K562 (cell line): ENCODE data around the gene USP15. TPM values are rescaled to one million over a fixed set of nuclear protein-coding genes. Genes with fewer than 3 reads are reported as not detected.
A peak's percentile ranks its signal among the peaks of the same experiment; 100 is the strongest.

ENCODE experiments used
- ADNP ChIP-seq: fragments of 200-800 bp; sonication (Bioruptor generic); IDR thresholded peaks from 2 replicates; pipeline ENCODE4 v1.6.1; 2016; ENCODE audit warnings: missing genetic modification characterization, missing compliant biosample characterization
- ARNT ChIP-seq, 2 experiments: fragments of 450-650 bp; IDR thresholded peaks; 2 replicates each; pipeline ENCODE4 v1.6.1; 2016; ENCODE audit warnings: mild to moderate bottlenecking in 1 of 2
- ATF7 ChIP-seq: fragments of 450-650 bp; IDR thresholded peaks from 2 replicates; pipeline ENCODE4 v1.7.1; 2014; ENCODE audit warnings: mild to moderate bottlenecking, moderate library complexity
- FOXK2 ChIP-seq, 2 experiments: fragments of 450-650 bp; IDR thresholded peaks in 1 of 2; conservative IDR thresholded peaks in 1 of 2; 2 replicates each; pipeline ENCODE4 v1.6.1; 2016; ENCODE audit warnings: low read depth in 2 of 2, mild to moderate bottlenecking in 1 of 2
- MLLT1 ChIP-seq, 2 experiments: fragments of 450-650 bp; IDR thresholded peaks; 2 replicates each; pipeline ENCODE4 v1.6.1; 2016
- NUFIP1 ChIP-seq: fragments of 450-650 bp; IDR thresholded peaks from 2 replicates; pipeline ENCODE4 v1.6.1; 2018; ENCODE audit not compliant: partially characterized antibody
- RNF2 ChIP-seq: sonication (generic); IDR thresholded peaks from 2 replicates; pipeline ENCODE4 v1.6.1; 2016
- SMARCB1 ChIP-seq: IDR thresholded peaks from 2 replicates; pipeline ENCODE4 v1.6.1; 2011; ENCODE audit warnings: improper control_type of control experiment, low read depth; ENCODE audit not compliant: insufficient read length
- TAF1 ChIP-seq: IDR thresholded peaks from 2 replicates; pipeline ENCODE4 v1.6.1; 2011; ENCODE audit warnings: mild to moderate bottlenecking, low read length, moderate library complexity; ENCODE audit not compliant: insufficient read depth, control insufficient read depth, severe bottlenecking; ENCODE audit errors: extremely low read depth
- TCF7 ChIP-seq: sonication (generic); IDR thresholded peaks from 2 replicates; pipeline ENCODE4 v1.6.1; 2016; ENCODE audit warnings: antibody characterized with exemption, borderline replicate concordance
- TFAP4 ChIP-seq: sonication (generic); formaldehyde crosslinking; IDR thresholded peaks from 2 replicates; pipeline ENCODE4 v1.8.0; 2022; ENCODE audit warnings: missing genetic modification reagents, mild to moderate bottlenecking, moderate library complexity, borderline replicate concordance
- ZNF146 ChIP-seq: IDR thresholded peaks from one replicate; pipeline ENCODE4 v1.6.1; 2018; ENCODE audit warnings: missing compliant biosample characterization; ENCODE audit not compliant: unreplicated experiment
- ZNF77 ChIP-seq: fragments of 250-450 bp; sonication (Bioruptor Pico); IDR thresholded peaks from 2 replicates; pipeline ENCODE4 v1.5.0; 2020
- polyA plus RNA-seq, 8 experiments: library from polyadenylated mRNA; depleted of rRNA in 4 of 8; stranded (reverse) in 5 of 8; unstranded in 3 of 8; fragments of >200 nt; fragmentation: Nextera tagmentation in 2 of 8; fragmentation: Illumina TruSeq in 1 of 8; extraction: Ambion mirVana in 2 of 8; extraction: Trizol in 1 of 8; gene quantifications; 2 replicates each; pipeline versions ENCODE4 v1.2.1 to v1.2.3, GENCODE V29; 2011 to 2014; ENCODE audit warnings: inconsistent platforms in 1 of 8, missing spikeins in 1 of 8
- total RNA-seq, 7 experiments: library from RNA; depleted of rRNA in 6 of 7; stranded (reverse); fragments of >200 nt in 6 of 7; fragmentation: Illumina TruSeq in 2 of 7; extraction: Trizol in 2 of 7; gene quantifications; 2 replicates each; pipeline versions ENCODE4 v1.2.1 to v1.2.3, GENCODE V29; 2011 to 2021; ENCODE audit warnings: low replicate concordance in 1 of 7
- TF ChIP-seq, protein P1 (sequence below): fragments of 450-650 bp; IDR thresholded peaks from 2 replicates; pipeline ENCODE4 v1.6.1; 2017; ENCODE audit warnings: antibody characterized with exemption
- TF ChIP-seq, protein P2 (sequence below): fragments of 250-450 bp; sonication (Bioruptor Pico); IDR thresholded peaks from 2 replicates; pipeline ENCODE4 v1.5.0; 2020; ENCODE audit warnings: mild to moderate bottlenecking
- TF ChIP-seq, protein P3 (sequence below): IDR thresholded peaks from 2 replicates; pipeline ENCODE4 v1.6.1; 2014; ENCODE audit warnings: antibody characterized with exemption
- TF ChIP-seq, protein P4 (sequence below): IDR thresholded peaks from 2 replicates; pipeline ENCODE4 v1.6.1; 2012; ENCODE audit warnings: low read depth, low read length, improper control_type of control experiment, borderline replicate concordance

Gene USP15
- total and polyA plus RNA-seq, 9 of the 15 experiments (the other 6 are each of a cell fraction or from before 2014, with no cell fraction given), result 140 to 272 (median 182) TPM

- no peak for TF ChIP-seq ADNP (tag)
- TF ChIP-seq, protein P1, sequence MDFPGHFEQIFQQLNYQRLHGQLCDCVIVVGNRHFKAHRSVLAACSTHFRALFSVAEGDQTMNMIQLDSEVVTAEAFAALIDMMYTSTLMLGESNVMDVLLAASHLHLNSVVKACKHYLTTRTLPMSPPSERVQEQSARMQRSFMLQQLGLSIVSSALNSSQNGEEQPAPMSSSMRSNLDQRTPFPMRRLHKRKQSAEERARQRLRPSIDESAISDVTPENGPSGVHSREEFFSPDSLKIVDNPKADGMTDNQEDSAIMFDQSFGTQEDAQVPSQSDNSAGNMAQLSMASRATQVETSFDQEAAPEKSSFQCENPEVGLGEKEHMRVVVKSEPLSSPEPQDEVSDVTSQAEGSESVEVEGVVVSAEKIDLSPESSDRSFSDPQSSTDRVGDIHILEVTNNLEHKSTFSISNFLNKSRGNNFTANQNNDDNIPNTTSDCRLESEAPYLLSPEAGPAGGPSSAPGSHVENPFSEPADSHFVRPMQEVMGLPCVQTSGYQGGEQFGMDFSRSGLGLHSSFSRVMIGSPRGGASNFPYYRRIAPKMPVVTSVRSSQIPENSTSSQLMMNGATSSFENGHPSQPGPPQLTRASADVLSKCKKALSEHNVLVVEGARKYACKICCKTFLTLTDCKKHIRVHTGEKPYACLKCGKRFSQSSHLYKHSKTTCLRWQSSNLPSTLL, result no peak
- peak; percentile 36 for TF ChIP-seq TAF1
- TF ChIP-seq FOXK2 (conservative IDR thresholded peaks at IDR 0.05 in 1 of 2, IDR thresholded peaks at IDR 0.05 in 1 of 2; ENCODE audit: low read depth in 2 of 2), result 0 out of 4 replicates have a peak, but pooled peaks of 1 of the 2 experiments have one; percentile 55
- no peak for TF ChIP-seq ATF7
- TF ChIP-seq, protein P2, sequence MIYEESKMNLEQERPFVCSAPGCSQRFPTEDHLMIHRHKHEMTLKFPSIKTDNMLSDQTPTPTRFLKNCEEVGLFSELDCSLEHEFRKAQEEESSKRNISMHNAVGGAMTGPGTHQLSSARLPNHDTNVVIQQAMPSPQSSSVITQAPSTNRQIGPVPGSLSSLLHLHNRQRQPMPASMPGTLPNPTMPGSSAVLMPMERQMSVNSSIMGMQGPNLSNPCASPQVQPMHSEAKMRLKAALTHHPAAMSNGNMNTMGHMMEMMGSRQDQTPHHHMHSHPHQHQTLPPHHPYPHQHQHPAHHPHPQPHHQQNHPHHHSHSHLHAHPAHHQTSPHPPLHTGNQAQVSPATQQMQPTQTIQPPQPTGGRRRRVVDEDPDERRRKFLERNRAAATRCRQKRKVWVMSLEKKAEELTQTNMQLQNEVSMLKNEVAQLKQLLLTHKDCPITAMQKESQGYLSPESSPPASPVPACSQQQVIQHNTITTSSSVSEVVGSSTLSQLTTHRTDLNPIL, result no peak
- TF ChIP-seq, protein P3, sequence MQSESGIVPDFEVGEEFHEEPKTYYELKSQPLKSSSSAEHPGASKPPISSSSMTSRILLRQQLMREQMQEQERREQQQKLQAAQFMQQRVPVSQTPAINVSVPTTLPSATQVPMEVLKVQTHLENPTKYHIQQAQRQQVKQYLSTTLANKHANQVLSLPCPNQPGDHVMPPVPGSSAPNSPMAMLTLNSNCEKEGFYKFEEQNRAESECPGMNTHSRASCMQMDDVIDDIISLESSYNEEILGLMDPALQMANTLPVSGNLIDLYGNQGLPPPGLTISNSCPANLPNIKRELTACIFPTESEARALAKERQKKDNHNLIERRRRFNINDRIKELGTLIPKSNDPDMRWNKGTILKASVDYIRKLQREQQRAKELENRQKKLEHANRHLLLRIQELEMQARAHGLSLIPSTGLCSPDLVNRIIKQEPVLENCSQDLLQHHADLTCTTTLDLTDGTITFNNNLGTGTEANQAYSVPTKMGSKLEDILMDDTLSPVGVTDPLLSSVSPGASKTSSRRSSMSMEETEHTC, result 0 out of 2 replicates have a peak, but pooled peaks have one; percentile 11
- peak; percentile 53 for TF ChIP-seq SMARCB1
- TF ChIP-seq TCF7, result no peak
- TF ChIP-seq ZNF77 (CRISPR knock-in tag), result no peak
- peak; percentile 68 for TF ChIP-seq RNF2
- TF ChIP-seq NUFIP1, result no peak
- no peak; a peak in 3 of 4 replicates for TF ChIP-seq MLLT1 (IDR thresholded peaks at IDR 0.05)
- no peak for TF ChIP-seq ARNT (IDR thresholded peaks at IDR 0.05)
- TF ChIP-seq TFAP4 (CRISPR knock-in tag), result no peak
- TF ChIP-seq ZNF146 (CRISPR knock-in tag), result no peak
- TF ChIP-seq, protein P4, sequence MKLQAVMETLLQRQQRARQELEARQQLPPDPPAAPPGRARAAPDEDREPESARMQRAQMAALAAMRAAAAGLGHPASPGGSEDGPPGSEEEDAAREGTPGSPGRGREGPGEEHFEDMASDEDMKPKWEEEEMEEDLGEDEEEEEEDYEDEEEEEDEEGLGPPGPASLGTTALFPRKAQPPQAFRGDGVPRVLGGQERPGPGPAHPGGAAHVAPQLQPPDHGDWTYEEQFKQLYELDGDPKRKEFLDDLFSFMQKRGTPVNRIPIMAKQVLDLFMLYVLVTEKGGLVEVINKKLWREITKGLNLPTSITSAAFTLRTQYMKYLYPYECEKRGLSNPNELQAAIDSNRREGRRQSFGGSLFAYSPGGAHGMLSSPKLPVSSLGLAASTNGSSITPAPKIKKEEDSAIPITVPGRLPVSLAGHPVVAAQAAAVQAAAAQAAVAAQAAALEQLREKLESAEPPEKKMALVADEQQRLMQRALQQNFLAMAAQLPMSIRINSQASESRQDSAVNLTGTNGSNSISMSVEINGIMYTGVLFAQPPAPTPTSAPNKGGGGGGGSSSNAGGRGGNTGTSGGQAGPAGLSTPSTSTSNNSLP, result no peak
These were observed 804 bp downstream of the USP15 start (continued) for GRCh38 chr12:62260733-62261683.
